PC-9 (cell line): Measurements from ENCODE around the gene PRR35.

ENCODE experiments used
- EZH2 ChIP-seq: fragments of 200-600 bp; sonication (generic); IDR thresholded peaks from 2 replicates; pipeline ENCODE4 v1.8.0; 2017; ENCODE audit warnings: antibody characterized with exemption, low read depth
- TF ChIP-seq, protein P1 (sequence below): fragments of 200-600 bp; sonication (generic); conservative IDR thresholded peaks from 2 replicates; pipeline ENCODE4 v1.6.1; 2017; ENCODE audit warnings: mixed run types, antibody characterized with exemption, mild to moderate bottlenecking, moderate library complexity

DNA sequence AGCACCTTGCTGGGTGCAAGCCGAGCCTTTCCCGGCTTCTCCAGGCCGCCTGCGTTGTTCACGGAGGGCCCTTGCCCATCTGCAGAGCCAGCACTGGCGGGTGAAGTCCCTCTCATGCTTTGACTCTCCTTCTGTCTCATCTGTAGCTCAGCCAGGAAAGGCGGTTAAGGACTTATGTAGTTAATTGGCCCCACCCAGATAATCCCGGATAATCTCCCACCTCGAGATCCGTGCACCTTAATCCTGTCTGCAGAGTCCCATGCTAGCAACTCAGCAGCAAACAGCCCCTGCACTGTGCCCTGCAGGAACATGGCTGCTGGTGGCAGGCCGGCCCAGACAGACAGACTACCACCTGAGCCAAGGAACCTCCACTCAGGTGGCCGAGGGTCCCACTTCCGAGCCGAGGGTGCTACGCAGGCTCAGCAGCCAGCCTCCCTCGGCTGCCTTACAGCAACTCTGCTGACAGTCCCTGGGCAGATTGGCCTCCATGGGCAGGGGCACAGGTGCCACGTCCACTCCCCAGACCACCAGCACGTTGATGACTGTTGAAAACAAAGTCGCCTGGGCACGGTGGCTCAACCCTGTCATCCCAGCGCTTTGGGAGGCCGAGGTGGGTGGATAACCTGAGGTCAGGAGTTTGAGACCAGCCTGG, 46.6 kb downstream of the PRR35 start:
- TF ChIP-seq, protein P1, sequence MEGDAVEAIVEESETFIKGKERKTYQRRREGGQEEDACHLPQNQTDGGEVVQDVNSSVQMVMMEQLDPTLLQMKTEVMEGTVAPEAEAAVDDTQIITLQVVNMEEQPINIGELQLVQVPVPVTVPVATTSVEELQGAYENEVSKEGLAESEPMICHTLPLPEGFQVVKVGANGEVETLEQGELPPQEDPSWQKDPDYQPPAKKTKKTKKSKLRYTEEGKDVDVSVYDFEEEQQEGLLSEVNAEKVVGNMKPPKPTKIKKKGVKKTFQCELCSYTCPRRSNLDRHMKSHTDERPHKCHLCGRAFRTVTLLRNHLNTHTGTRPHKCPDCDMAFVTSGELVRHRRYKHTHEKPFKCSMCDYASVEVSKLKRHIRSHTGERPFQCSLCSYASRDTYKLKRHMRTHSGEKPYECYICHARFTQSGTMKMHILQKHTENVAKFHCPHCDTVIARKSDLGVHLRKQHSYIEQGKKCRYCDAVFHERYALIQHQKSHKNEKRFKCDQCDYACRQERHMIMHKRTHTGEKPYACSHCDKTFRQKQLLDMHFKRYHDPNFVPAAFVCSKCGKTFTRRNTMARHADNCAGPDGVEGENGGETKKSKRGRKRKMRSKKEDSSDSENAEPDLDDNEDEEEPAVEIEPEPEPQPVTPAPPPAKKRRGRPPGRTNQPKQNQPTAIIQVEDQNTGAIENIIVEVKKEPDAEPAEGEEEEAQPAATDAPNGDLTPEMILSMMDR = no peak
- no peak for TF ChIP-seq EZH2
